ENCODE measurements around the gene CAPZB.

GRCh38 chr1:19514391-19514831 is 29.1 kb upstream of the CAPZB start:
- TF ChIP-seq CTCF (IDR thresholded peaks at IDR 0.05; ENCODE audit: low read length): no peak
- TF ChIP-seq EZH2 (optimal IDR thresholded peaks at IDR 0.05; ENCODE audit: low read depth, low read length): no peak
- no peak for TF ChIP-seq EZH2phosphoT487 (IDR thresholded peaks at IDR 0.05; ENCODE audit: low read length)
